ACHN (cell line): Measurements from ENCODE around the gene CHDH.

ENCODE experiments used
- DNase-seq: peaks from one replicate; pipeline ENCODE4 v3.0.0-alpha.2; 2015
- in situ Hi-C: cut with HindIII; loops from 2 replicates; pipeline ENCODE4 v1.10.0; 2017; ENCODE audit warnings: low sequenced_read_pairs, low pct_ligation_motif_present, low pct_unique_long_range_greater_than_20kb

The CHDH gene

GRCh38 chr3:53833053-53833645, 13.1 kb downstream of the CHDH start:
- in situ Hi-C loops = no loop called here
- no peak for DNase-seq

GRCh38 chr3:53830944-53831343, 15.3 kb downstream of the CHDH start:
- DNase-seq = no peak
- in situ Hi-C loops = no loop called here

- in situ Hi-C loops = no loop called here
- no peak for DNase-seq
These were observed 16.6 kb downstream of the CHDH start for GRCh38 chr3:53829605-53830004.

- in situ Hi-C loops = no loop called here
- DNase-seq = no peak
These were observed 17.6 kb downstream of the CHDH start for GRCh38 chr3:53828581-53828980.

- no peak for DNase-seq
- in situ Hi-C loops = no loop called here
These were observed 20.2 kb downstream of the CHDH start for GRCh38 chr3:53826048-53826447.

- in situ Hi-C loops = no loop called here
- no peak for DNase-seq
These were observed 21.4 kb downstream of the CHDH start for GRCh38 chr3:53824795-53825194.

- DNase-seq = no peak
- in situ Hi-C loops = no loop called here
These were observed 22.1 kb downstream of the CHDH start for GRCh38 chr3:53823956-53824657.

GRCh38 chr3:53823026-53823955, 22.9 kb downstream of the CHDH start:
- in situ Hi-C loops = no loop called here
- DNase-seq = no peak

- DNase-seq = no peak
- in situ Hi-C loops = no loop called here
These were observed 23.9 kb downstream of the CHDH start for GRCh38 chr3:53822331-53822741.

GRCh38 chr3:53821631-53822121, 24.5 kb downstream of the CHDH start:
- in situ Hi-C loops = no loop called here
- no peak for DNase-seq

- DNase-seq = no peak
- in situ Hi-C loops = no loop called here
These were observed 25.3 kb downstream of the CHDH start for GRCh38 chr3:53820756-53821580.

- in situ Hi-C loops = no loop called here
- no peak for DNase-seq
These were observed 26.1 kb downstream of the CHDH start for GRCh38 chr3:53820084-53820483.

- DNase-seq = no peak
- in situ Hi-C loops = no loop called here
These were observed 26.9 kb downstream of the CHDH start for GRCh38 chr3:53819163-53819868.

- in situ Hi-C loops = no loop called here
- DNase-seq = no peak
These were observed 27.7 kb downstream of the CHDH start for GRCh38 chr3:53818221-53819162.

- no peak for DNase-seq
- in situ Hi-C loops = no loop called here
These were observed 28.4 kb downstream of the CHDH start for GRCh38 chr3:53817809-53818208.

- no peak for DNase-seq
- in situ Hi-C loops = no loop called here
These were observed 29.0 kb downstream of the CHDH start for GRCh38 chr3:53817211-53817610.

GRCh38 chr3:53816425-53816824, 29.8 kb downstream of the CHDH start:
- DNase-seq = no peak
- in situ Hi-C loops = no loop called here
